C4-2B (cell line): ENCODE measurements around the gene ECT2.

Experiments used
- H3K27ac ChIP-seq: fragments of 450-650 bp; 2 replicates; pipeline ENCODE4 v1.5.1; 2017
- ZFX ChIP-seq: fragments of 450-650 bp; IDR thresholded peaks from 2 replicates; pipeline ENCODE4 v1.6.1; 2017
- TF ChIP-seq, protein P1 (sequence below): fragments of 450-650 bp; conservative IDR thresholded peaks from 2 replicates; pipeline ENCODE4 v1.5.1; 2017; ENCODE audit warnings: mild to moderate bottlenecking

Gene ECT2

DNA sequence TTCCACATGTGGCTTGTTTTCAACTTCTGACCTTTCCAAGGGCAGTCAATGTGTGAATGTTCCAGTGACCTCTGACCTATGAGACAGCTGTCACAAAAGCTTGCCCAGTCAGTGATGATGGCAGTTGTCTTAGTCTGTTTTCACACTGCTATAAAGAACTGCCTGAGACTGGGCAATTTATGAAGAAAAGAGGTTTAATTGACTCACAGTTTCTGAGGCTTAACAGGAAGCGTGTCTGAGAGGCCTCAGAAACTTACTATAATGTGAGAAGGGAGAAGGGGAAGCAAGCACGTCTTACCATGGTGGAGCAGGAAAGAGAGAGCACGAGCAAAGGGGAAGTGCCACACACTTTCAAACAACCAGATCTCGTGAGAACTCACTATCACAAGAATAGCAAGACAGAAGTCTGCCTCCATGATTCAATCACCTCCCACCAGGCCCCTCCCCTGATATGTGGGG is 95.6 kb downstream of the ECT2 start:
- TF ChIP-seq, protein P1, sequence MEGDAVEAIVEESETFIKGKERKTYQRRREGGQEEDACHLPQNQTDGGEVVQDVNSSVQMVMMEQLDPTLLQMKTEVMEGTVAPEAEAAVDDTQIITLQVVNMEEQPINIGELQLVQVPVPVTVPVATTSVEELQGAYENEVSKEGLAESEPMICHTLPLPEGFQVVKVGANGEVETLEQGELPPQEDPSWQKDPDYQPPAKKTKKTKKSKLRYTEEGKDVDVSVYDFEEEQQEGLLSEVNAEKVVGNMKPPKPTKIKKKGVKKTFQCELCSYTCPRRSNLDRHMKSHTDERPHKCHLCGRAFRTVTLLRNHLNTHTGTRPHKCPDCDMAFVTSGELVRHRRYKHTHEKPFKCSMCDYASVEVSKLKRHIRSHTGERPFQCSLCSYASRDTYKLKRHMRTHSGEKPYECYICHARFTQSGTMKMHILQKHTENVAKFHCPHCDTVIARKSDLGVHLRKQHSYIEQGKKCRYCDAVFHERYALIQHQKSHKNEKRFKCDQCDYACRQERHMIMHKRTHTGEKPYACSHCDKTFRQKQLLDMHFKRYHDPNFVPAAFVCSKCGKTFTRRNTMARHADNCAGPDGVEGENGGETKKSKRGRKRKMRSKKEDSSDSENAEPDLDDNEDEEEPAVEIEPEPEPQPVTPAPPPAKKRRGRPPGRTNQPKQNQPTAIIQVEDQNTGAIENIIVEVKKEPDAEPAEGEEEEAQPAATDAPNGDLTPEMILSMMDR, result no peak
- TF ChIP-seq ZFX, result no peak
- no peak overlapping the region for H3K27ac ChIP-seq

DNA sequence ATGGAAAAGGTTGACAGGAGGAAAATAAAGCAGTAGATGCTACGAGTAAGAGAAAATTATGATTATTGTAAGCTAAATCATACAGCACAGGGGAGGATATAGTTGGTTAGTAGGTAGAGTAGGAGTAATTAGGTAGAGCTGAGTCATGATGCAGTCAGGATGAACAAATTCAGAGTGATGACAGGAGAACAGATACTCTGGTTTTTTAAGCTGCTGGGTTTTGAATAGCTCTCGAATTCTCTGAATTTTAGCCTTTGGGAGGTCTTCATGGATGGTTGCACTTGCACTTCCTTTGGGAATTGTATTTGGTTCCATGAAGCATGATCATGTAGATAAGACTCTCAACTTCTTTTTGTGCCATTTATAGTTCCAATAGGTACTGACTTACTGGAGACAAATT is 96.2 kb downstream of the ECT2 start:
- TF ChIP-seq, protein P1, result no peak
- no peak for TF ChIP-seq ZFX
- H3K27ac ChIP-seq, result no peak overlapping the region

DNA sequence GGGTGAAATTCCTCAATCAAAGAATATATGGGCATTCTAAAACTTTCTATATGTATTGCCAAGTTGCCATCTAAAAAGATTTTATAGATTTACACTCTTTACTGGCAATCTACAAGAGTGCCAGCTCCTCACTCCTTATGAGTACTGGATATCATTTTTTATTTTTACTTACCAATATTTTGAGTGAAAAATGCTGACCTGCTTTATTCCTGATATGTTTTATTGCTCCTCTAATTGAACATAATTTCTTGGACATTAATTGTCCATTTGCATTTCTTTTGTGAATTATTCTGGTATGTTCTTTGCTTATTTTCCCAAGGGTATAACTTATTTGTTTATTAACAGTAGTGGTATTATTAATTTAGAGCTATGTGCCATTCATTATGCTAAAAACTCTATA is 96.8 kb downstream of the ECT2 start:
- H3K27ac ChIP-seq, result no peak overlapping the region
- no peak for TF ChIP-seq ZFX
- TF ChIP-seq, protein P1, result no peak

DNA sequence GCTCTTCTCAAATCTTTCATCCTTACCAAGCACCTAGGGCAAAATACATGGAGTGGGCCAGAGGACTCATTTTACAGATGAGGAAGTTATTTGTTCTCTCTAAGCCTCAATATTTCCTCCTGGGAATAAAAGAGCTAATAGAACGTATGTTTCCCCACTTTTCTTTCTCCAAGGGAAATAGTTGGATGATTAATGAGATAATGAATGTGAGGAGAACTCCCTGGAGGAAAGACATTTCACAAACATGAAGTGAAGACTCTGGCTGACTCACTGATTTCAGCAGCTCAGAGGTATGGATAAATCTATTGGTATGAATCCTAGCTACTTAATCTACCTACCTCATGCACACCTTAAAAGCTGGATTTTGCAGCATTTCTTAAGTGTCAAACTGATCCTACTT is 98.4 kb downstream of the ECT2 start:
- TF ChIP-seq, protein P1, result no peak
- no peak for TF ChIP-seq ZFX
- no peak overlapping the region for H3K27ac ChIP-seq

DNA sequence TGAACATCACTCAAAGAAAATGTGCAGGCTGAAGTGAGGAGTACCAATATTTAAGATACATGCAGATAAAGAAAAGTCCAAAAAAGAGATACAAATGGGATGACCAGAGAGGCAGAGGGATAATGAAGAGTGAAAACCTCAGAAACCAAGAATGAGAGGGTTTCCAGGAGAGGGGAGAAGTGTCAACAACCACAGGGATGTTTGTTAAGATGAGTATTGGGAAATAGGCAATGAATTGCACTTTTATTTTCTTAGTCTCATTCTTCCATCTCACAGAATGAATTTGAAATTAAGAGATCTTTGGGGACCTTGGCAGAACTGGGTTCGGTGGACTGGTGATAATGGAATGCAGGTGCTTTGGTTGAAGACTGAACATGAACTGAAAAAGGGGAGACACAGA is 102.5 kb downstream of the ECT2 start:
- TF ChIP-seq, protein P1, result no peak
- TF ChIP-seq ZFX, result no peak
- H3K27ac ChIP-seq, result no peak overlapping the region

DNA sequence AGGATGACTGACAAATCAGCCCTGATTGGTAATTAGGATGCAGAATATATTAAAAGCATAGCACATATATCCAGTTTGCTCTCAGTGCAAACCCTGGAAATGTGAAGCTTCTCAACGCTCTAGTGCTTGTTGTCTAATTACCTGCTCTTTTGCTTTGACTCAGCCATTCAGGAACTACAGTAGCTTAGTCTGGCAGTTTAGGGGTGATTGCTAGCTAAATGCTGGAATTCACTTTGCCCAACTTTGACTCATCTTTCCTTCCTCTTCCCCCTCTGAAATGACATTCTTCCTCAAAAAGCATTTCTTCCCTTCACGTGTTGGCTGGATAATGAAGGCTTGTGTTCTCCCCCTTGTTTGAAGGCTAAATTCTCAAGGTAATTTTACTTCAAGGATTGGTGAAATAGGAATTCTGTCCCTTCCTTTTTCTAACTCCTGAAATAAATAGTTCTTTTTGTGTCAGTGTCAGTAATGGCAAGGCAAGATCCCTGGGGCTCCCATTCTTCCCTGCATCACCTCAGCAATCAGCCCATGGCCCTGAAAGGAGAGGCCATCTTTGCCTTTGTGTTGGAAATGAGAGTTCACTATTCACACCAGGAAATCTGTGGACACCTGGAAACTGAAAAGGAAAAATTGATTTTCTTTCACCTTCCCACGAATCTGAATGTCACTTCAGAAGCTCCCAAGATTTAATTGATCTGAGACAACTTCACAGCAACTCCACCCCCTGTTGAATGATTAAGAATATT is 103.6 kb downstream of the ECT2 start:
- no peak for TF ChIP-seq ZFX
- TF ChIP-seq, protein P1, result no peak

DNA sequence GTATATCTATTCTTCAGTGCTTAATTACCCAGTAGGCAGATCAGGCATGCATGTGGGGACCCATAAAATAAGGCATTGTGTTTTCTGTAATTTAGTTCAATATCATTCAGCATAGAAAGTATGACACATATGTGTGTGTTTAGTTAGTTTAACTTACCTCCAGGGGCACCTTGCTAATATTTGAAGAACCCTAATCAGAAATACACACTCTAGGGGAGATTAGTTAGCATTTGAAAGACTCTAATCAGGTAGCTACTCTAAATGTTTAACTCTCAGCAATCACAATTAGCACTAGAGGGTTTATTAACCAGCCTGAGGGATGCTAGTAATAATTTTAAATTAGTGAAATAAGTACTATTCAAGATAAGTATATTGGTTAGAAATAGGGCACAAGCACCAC is 104.5 kb downstream of the ECT2 start:
- TF ChIP-seq, protein P1, result no peak
- TF ChIP-seq ZFX, result no peak
- no peak overlapping the region for H3K27ac ChIP-seq

More for the DNA sequence above, 103.6 kb downstream of the ECT2 start:
- H3K27ac ChIP-seq, result no peak overlapping the region
